Sciatic nerve (tissue), 2 donors: ENCODE data around the gene TSR1. TPM values are rescaled to one million over a fixed set of nuclear protein-coding genes. Genes with fewer than 3 reads are reported as not detected.

ENCODE experiments used
- ATAC-seq: fragments of 200-7000 bp; cut with Tn5 transposase; one replicate; pipeline ENCODE4 v1.9.1; 2020; ENCODE audit warnings: mild to moderate bottlenecking, moderate library complexity
- DNase-seq: peaks from one replicate; pipeline ENCODE4 v3.0.0-alpha.2; 2020; ENCODE audit warnings: low spot score
- intact Hi-C: fragments of 100-400 bp; cut with DNase I; formaldehyde crosslinking; loops from one replicate; pipeline ENCODE4 v1.14.2; 2022
- total RNA-seq: library from RNA; stranded (reverse); fragmentation: NEBNext Ultra II Directional; extraction: Animal tissue kit (Norgen Biotek cat#: 25700); gene quantifications from one replicate; pipeline ENCODE4 v1.2.1, GENCODE V29; 2021
- donor health status: DM: no; HTN: no; CAD: no.
- donor health status: DM: no; HTN: no; CAD: no.

The TSR1 gene
- total RNA-seq, 1 donor from 2014 or later, result 18.4 TPM

DNA sequence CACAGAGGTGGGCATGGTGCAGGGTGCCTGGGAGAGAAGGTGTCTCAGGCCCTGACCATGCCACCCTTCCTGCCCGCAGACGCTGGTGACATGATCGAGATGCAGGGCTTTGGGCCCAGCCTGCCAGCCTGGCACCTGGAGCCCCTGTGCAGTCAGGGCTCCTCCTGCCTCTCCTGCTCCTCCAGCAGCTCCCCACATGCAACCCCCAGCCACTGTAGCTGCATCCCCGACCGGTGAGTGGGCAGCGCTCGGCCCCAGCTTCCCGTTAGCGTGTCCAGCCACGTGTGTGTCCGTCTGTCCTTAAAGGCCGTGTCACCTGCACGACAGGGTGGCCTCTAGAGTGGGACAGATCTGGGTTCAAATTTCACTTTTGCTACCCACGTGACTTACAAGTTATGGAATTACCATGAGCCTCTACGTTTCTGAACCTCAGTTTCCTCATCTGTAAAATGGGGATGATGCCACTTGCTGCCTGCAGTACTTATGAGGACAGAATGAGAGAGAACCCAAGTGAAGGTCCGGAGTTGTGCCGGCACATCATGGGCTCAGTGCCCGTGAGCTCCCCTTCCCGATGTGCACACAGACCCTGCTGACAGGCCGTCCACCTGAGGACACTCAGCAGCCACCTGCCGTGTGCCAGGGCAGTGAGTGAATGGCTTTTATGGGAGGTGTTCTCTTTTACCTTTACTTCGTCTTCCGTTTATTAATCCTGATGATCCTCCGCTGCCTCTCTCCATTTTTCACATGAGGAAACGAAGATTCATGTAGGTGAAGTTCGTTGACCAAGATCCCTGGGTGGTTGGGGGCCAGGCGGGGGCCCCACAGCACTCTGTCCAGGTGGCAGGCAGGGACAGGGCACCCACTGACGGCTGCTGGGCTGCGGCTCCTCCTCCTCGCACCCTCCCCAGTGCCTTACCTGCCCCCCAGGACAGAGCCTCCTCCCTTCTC lies 35.2 kb upstream of the TSR1 start:
- DNase-seq (no peak), ATAC-seq (no peak)
- intact Hi-C loops, result loop anchor here (5.0 kb wide), 1 partner anchor 216 kb away; no protein-coding TSS in a partner anchor

DNA sequence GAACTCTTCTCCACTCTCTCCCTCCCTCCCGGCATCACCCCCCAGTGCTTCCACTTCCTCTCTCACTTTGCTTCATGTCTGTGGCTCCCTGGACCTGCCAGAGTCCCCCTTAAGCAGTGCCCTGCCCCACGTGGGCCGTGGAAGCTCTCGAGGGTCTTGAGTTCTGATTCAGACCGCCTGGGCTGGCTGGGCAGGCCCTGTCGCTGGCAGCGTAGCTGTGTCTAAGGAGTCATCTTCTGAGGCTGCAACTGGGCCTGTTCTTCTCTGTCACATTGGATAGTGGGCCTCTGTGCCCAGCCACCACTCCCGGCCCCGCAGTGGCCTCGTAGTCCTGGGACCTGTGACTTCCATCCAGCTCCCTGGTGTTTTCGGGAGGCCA lies 33.9 kb upstream of the TSR1 start:
- DNase-seq (no peak), ATAC-seq (no peak)
- intact Hi-C loops, result loop anchor here (5.0 kb wide), 1 partner anchor 217 kb away; no protein-coding TSS in a partner anchor

DNA sequence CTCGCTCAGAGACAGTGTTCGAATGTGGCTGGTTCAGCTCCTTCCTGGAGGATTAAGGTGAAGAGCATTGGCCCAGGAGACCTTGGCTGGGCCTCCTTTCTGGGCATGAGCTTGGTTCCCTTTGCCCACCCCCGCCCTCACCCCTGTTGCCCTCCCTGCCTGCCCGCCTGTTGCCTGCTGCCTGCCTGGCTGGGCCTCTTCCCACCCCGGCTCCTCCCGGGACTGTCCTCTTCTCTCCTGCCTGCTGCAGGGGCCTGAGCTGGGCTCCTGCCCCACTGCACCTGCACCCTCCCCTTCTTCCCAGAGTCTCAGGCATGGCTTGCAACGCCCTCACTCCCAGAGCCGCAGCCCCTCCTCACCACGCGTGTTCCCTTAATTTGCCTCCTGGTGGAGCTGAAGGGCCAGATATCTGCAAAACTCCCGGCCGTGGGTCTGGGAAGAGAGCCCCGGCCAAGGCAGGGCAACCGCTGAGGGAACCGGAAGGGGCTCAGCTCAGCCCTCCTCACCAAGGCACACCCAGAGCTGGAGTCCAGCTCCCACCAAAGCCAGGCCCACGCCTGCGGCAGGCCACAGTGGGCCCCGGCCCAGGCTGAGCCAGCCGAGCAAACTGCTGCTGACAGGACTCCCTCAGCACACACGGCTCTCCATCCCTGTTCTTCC lies 33.4 kb upstream of the TSR1 start:
- ATAC-seq (peak; percentile 19), DNase-seq (no peak)
- intact Hi-C loops, result loop anchor here (5.0 kb wide), 1 partner anchor 218 kb away; no protein-coding TSS in a partner anchor

DNA sequence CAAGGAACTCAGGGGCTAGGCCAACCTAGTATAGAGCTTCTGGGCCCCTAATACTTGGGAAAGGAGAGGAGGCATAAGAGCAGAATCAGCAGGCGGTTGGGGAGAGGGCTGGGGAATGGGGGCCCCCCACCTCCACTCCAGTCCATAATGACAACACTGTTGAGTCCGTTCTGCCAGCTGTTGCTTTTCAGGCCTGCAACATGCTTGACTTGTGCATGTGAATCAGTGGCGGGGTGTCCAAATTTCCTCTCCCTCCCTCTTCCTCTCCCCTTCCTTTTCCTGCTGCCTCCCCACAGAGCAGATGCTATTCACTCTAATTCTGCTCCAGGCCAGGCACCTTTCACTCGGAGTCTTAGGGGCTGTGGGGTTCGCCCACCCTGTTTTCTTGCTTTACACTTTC lies 32.8 kb upstream of the TSR1 start:
- intact Hi-C loops, result no loop called here
- no peak for ATAC-seq
- no peak for DNase-seq

DNA sequence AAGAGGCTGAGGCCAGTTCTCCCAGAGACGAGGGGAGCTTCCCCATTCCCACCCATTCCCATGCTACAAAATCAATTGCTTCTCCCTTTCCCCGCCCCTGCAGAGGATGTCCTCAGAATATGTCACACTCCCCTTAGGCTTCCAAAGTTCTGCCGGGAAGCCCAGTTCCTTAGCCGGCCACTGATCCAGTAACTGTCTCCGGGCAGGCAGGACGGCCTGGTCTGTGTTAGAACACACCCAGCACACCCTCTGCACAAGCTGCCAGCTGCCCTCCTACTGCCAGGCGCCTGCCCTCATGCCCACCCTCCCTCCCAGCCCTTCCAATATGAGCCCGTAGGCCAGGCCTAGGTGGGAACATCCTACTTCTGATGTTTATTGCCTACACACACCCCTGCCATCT lies 32.1 kb upstream of the TSR1 start:
- intact Hi-C loops, result no loop called here
- no peak for ATAC-seq
- DNase-seq, result no peak

DNA sequence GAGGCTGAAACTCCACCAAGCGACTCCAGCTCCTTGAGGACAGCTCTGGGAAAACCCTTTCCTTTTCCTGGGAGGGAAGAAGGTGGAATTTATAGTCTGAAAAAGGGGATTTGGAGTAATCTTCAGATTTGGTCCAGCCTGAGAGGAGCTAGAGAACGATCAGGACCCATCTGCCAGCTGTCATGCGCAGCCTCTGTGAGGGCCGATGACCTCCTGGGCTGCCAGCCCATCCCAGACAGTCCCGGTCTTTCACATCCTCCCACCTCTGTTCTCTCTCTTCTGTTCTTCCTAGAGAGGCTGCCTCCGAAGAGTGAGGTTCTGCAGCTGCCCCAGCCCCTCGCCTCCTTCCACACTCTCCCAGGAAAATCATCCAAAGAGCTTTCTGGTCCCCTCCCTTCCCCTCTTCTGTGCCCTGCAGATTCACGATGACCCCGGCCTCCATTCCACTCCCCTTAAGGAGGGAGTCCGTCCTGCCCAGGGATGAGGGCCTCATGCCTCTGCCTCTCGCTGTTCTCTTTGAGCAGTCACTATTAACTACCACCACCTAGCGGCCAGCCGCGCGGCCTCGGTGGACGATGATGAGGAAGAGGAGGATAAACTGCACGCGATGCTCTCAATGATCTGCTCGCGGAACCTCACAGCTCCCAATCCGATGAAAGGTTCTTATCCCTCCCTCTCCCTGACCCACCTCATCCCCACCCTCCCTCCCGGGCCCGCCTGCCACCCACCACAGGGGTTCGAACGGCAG lies 30.7 kb upstream of the TSR1 start:
- intact Hi-C loops, result no loop called here
- no peak for ATAC-seq
- no peak for DNase-seq

DNA sequence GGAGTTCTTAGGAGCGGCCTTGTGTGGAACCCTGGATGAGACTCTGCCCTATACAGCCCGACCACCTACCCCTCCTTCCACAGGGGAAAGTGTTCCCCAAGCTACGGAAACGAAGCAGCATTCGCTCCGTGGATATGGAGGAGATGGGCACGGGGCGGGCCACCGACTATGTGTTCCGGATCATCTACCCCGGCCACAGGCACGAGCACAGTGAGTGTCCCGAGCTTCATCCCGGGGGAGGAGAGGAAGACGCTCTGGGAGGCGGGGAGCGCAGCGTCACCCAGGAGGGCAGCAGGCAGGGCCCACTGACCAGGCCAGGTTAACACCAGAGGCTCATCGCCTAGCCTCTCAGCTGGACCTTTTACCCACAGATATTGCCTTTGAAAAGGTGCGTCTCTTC lies 28.9 kb upstream of the TSR1 start:
- intact Hi-C loops, result no loop called here
- ATAC-seq, result no peak
- no peak for DNase-seq

DNA sequence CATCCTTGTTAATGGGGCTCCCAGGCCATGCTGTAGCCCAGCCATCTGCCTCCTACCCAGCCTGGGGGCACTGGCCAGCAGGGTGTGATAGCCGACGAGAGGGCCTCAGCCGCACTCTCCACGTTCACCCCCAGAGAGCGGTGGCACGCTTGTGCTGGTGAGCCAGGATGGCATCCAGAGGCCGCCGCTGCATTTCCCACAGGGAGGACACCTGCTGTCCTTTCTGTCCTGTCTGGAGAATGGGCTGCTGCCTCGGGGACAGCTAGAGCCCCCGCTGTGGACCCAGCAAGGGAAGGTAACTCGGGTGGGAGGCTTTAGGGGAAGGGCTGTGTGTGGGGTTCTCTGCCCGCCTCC lies 28.5 kb upstream of the TSR1 start:
- DNase-seq (no peak), ATAC-seq (no peak)
- intact Hi-C loops, result no loop called here

DNA sequence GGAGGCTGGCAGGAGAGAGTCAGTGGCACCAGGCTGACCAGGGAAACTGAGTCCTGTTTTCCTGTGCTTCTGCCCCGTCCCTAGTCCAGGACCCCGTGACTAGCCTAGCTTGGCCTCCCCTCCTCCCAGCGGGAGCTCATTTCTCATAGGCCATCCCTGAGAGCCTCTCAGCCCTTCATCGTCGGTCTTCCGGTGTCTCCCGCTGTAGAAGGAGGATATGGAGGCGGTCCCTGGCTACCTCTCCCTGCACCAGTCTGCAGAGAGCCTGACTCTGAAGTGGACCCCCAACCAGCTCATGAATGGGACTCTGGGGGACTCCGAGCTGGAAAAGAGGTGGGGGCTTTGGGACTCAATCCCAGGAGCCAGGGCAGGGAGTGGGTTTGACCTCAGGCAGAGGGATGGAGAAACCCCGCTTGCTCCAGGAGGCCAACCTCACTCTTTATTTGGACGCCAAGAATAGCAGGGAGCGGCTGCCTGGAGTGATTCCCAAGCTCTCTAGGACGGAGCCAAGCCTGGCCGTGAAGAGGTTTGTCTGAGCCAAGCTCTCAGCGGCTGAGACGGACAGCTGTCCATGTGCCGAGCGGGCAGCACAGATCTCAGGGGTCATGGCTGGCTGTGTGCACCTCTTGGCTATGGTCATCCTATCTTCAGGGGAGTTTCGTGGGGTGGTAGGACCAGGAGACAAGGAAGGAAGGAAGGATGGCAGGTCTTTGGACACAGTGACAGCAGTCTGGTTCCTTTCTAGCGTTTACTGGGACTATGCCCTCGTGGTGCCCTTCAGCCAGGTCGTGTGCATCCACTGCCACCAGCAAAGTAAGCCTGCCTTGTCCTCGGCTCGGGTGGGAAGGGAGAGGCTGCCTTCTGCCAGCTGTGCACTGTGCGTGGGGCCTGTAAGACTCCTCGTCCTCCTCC lies 27.9 kb upstream of the TSR1 start:
- DNase-seq (no peak), ATAC-seq (peak; percentile 65)
- intact Hi-C loops, result no loop called here

DNA sequence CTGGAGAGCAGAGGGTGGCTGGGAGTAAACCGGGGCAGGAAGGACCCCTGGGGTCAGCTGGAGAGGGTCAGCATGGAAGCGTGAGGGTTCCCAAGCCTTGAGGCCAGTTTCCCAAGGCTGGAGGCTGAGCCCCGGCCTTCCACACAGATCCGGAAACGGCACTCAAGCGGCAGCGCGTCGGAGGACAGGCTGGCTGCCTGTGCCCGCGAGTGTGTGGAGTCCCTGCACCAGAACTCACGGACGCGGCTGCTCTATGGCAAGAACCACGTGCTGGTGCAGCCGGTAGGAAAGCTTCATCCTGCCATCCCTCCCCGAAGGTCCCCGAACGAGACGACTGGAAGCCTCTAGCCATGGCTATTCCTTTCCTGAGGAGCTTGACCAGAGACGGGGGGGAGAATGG lies 27.1 kb upstream of the TSR1 start:
- intact Hi-C loops, result no loop called here
- ATAC-seq, result no peak

DNA sequence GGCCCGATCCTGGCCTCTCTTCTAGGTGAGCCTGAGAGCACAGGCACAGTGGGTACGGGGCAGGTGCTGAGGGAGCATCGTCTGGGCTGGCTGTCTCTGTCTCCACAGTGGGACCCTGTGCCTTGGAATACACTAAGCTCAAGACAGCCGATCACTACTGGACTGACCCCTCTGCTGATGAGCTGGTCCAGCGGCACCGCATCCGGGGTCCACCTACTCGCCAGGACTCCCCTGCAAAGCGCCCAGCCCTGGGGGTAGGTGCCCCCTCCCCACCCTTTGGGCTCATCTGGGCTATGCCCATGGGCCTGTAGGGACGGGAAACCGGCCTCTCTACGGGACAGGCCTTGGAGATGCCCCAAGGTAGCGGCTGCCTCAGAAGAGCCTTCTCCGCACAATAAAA lies 26.6 kb upstream of the TSR1 start:
- no peak for DNase-seq
- no peak for ATAC-seq
- intact Hi-C loops, result no loop called here

More for the DNA sequence above, 27.1 kb upstream of the TSR1 start:
- DNase-seq, result no peak

DNA sequence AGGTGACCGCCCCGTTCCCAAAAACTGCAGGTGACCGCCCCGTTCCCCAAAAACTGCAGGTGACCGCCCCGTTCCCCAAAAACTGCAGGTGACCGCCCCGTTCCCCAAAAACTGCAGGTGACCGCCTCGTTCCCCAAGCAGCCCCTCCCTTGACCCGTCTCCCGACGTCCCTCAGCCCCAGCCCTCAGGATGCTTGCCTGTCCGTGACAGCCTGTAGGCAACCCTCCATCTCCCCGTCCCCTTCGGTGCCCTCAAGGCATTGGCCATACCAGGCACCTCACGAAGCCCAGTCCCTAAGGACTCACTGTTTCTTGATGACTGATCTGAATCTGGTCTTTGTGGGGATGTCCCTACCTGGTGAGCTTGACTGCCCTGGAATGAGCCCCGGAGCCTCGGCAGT lies 26.2 kb upstream of the TSR1 start:
- DNase-seq (no peak), ATAC-seq (no peak)
- intact Hi-C loops, result no loop called here

DNA sequence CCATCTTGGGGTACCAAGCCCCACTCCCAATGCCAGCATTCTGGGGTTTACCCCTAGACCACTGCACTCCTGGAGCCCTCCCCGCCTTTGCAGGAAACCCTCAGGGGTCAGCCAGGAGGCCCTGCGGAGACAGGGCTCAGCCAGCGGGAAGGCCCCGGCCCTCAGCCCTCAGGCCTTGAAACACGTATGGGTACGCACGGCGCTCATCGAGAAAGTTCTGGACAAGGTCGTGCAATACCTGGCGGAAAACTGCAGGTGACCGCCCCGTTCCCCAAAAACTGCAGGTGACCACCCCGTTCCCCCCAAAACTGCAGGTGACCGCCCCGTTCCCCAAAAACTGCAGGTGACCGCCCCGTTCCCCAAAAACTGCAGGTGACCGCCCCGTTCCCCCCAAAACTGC lies 25.8 kb upstream of the TSR1 start:
- ATAC-seq (no peak), DNase-seq (no peak)
- intact Hi-C loops, result no loop called here

DNA sequence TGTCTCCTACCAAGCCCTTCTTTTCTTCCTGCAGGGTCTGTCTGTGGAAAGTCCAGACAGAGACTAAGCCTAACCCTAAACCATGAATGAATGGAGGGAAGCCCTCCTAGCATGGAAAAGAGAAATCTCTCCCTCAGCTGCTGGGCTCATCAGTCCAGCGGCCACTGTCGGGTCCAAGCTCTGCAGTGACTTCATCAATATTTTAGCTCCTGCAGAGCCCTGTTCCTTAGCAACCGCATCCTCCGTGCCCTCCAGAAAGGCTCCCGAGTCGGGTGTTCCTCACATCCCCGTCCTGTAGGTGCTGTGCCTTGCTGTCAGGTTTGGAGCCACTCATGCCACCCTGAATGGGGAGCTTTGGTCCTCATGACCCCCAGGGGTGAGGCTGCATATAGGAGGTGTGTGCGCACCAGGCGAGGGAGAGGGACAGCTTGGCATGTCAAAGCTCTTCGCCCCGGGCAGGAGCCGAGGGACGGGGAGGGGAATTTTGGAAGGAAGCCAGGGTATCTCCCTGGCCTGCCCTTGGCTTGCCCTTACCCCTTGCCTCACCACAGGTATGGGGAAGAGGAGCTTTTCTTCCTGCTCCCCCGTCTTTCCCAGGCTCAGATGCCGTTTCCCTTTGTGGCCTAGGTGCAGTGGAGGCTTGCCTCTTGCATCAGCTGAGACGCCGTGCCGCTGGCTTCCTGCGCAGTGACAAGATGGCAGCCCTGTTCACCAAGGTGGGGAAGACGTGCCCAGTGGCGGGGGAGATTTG lies 24.9 kb upstream of the TSR1 start:
- no peak for DNase-seq
- intact Hi-C loops, result no loop called here
- no peak for ATAC-seq

DNA sequence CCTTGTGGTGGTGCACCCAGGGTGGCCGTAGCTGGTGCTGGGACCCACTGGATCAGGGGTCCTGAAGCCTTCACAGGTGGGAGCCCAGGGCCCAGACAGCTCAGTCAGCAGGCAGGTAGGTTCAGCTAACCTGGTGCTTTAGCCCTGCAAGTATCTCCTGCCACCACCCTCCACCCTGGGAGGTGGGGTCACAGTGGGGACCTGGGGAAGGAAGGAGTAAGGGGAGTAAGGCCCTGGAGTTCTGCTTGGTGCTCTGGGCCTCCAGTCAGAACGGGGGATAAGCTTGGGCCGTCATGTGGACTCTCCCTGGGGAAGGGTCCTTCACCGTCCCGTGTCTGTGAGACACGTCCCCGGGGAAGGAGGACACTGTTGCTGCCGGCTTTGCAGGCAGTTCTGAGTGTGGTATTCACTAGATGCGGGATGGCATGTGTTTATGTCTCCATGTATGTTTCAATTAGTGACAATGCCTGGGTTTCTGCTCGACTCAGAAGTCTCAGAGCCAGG lies 21.7 kb upstream of the TSR1 start:
- ATAC-seq (no peak), DNase-seq (no peak)
- intact Hi-C loops, result no loop called here

DNA sequence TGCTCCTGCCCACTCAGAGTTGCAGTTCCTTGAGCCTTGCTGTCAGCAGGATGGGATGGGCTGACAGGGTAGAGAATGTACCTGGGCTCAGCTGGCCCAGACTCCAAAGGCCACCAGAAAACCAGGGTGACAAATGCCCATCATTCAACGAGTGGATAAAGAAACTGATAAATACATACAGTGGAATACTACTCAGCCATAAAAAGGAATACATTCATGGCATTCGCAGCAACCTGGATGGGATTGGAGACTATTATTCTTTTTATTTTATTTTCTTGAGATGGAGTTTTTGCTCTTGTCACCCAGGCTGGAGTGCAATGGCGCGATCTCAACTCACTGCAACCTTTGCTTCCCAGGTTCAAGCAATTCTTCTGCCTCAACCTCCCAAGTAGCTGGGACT lies 21.0 kb upstream of the TSR1 start:
- intact Hi-C loops, result no loop called here
- no peak for DNase-seq
- ATAC-seq, result no peak

DNA sequence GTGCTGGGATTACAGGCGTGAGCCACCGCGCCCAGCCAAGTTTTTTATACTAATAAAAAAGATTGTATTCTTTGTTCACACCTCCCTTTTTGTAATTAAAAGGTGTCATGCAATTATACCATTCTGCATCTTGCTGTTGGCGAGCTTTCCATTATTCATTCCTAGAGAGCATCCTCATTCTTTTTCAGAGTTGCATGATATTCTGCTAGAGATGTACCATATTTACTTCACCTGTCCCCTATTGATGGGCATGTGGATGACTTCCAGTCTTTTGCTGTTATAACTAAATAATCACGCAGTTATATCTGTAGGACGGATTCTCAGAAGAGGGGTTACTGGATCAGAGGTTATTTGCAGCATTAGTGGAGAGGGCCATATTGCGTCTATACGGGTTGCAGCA lies 18.1 kb upstream of the TSR1 start:
- ATAC-seq (no peak), DNase-seq (no peak)
- intact Hi-C loops, result no loop called here

DNA sequence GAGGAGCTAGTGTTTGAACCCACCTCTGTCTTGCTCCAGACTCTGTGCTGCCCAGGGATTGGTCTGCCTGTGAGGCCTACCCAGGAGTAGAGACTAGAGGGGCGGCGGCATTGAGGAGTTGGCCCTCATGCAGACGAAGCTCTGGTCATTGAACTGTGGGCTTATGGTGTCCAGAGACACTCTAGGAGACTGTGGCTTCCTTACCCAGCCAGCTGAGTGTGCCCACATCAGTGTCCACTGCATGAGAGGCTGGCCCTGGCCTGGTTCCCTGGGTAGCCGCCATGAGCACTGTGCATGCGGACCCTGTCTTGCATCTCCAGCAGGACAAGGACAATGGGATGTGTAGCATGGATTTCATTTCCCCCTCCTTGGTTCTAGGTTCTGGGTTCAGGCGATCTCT lies 15.0 kb upstream of the TSR1 start:
- intact Hi-C loops, result no loop called here
- no peak for ATAC-seq
- no peak for DNase-seq
